GM13977 (cell line): ENCODE results near the gene BCAP29.

Experiments
- DNase-seq: peaks from one replicate; pipeline ENCODE4 v3.0.0; 2012; ENCODE audit warnings: low spot score
- CTCF ChIP-seq: IDR thresholded peaks from 2 replicates; pipeline ENCODE4 v1.5.1; 2012; ENCODE audit warnings: mild to moderate bottlenecking, control low read depth; ENCODE audit not compliant: insufficient read depth; ENCODE audit errors: extremely low read depth, missing control alignments
- in situ Hi-C: fragments of 300-500 bp; cut with MboI; formaldehyde crosslinking; loops from one replicate; pipeline ENCODE4 v1.12.0; 2022; ENCODE audit warnings: low sequenced_read_pairs, low pct_unique_long_range_greater_than_20kb, mixed read lengths, inconsistent platforms; ENCODE audit not compliant: unreplicated experiment

The BCAP29 gene

GRCh38 chr7:107605218-107605815 is 25.3 kb downstream of the BCAP29 start:
- DNase-seq, result no peak
- in situ Hi-C loops, result no loop called here

DNA sequence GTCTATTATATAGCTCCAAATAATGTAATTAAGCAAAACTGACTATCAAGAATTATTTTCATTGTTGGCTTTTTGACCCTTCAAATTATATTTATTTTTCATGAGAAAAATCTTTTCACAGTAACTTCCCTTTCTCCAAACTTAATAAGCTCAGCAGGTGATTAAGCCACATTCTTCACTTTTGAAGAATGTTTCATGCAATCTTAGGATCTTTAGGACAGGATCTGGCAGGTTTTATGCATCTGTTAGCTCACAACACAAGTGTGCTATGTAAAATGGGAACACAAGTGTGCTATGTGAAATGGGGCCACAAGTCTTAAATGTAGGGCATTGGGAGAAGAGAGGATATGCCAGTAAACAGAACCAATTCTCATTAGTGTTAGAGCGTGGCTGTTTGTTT is 26.3 kb downstream of the BCAP29 start:
- in situ Hi-C loops, result no loop called here
- no peak for TF ChIP-seq CTCF
- DNase-seq, result no peak

More at GRCh38 chr7:107605218-107605815, 25.3 kb downstream of the BCAP29 start:
- TF ChIP-seq CTCF, result no peak

DNA sequence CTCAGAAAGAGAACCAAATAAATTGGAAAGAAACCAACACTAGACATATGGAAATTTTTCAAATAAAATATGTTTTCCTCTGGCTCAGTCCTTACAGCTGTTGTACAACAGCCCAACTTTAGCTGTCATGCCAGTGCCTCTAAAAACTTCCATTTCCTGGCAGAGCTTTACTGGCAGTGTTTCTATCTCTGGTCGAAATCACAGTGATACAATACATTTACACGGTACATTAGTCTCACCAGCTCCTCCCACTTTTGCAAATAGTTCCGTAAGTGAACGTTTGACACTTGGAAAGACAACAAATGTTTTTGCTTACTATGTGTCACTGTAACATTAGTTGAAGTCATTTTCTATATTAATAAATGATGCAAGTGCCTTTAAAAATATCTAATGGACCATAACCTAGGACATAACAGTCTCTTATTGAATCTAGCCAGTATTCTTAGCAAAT is 29.8 kb downstream of the BCAP29 start:
- TF ChIP-seq CTCF, result no peak
- in situ Hi-C loops, result no loop called here
- no peak for DNase-seq

DNA sequence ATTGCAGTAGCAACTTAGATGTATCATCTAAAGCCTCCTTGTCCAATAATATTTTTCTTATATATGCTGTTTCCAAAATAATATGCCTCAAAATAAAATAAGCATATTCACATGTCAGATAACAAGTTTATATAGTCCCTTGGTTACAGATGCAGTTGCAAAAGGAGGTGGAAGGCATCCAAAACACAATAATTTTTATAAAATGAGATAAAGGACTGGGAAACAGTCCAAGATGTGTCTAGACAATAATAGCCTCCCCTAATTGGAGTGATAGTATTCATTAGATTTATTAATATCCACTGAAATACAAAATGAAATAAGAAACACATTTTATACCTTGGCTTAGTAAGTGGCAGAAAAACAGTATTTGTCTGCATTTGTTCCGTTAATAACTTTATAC is 30.3 kb downstream of the BCAP29 start:
- no peak for TF ChIP-seq CTCF
- no peak for DNase-seq
- in situ Hi-C loops, result no loop called here

DNA sequence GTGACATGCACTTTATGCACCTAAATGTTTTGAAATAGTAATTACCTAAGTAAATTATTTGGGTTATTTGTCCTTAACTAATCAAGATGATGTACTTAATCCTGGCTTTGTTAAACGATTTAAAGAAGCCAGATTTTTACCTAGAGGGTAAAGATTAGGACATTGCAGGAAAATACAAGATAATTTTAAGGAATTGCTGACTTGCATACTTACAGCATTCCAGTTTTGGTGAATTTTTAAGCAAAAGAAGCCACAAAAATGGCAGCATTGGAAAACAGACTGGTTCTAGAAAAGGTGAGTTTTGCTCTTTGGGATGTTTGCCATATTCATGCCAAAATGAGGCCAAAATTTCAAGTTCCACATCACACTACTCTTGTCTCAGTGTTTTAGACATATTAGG is 33.4 kb downstream of the BCAP29 start:
- no peak for DNase-seq
- in situ Hi-C loops, result no loop called here

DNA sequence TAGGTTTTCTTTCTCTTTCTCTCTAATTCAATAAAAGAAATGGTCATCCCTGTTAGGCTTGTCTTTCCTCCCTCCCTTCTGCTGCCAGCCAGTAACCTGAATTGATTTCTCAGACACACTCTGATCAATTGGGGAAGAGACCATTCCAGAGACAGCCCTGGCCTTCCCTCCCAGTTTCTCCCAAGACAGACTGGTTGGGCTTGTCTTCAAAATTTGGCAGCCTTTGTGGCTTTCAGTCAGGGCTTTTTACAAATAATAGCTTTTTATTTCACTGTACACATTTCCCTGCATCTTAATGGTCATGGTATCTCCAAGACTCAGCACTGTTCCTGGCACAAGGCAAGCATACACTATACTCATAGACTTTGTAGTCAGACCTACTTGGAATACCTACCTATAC is 33.9 kb downstream of the BCAP29 start:
- in situ Hi-C loops, result no loop called here
- no peak for TF ChIP-seq CTCF
- no peak for DNase-seq

More for the DNA sequence above, 33.4 kb downstream of the BCAP29 start:
- TF ChIP-seq CTCF, result no peak
